ENCODE measurements around the gene CENPM. TPM values are rescaled to one million over a fixed set of nuclear protein-coding genes. Genes with fewer than 3 reads are reported as not detected.

CENPM gene
- total and polyA plus RNA-seq, 10 of the 15 experiments (the other 5 are each of a cell fraction or from before 2014, with no cell fraction given), result 36.7 to 212 (median 74.7) TPM

DNA sequence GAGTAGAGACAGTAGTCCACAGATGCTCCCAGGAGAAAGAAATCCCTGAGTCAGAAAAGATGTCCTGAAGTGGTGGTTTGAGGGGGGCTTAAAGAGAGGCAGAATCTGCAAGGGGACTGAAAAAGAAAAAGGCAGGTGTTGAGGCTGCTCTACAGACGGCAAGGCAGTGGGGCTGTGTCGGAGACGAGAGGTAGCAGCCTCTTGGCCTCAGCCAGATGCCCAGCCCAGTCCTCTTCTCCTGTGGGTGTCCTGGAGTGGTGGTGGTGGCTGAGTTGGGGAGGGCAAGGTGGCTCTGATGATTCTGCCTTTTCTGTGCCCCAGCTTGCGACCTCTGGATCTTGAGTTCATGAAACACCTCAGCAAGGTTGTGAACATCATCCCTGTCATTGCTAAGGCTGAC is 42.3 kb upstream of the CENPM start (continued):
- TF ChIP-seq SUZ12 (IDR thresholded peaks at IDR 0.05; ENCODE audit: unreplicated experiment), result no peak
- TF ChIP-seq NRF1 (conservative IDR thresholded peaks at IDR 0.05; ENCODE audit: low read depth, low read length), result no peak

DNA sequence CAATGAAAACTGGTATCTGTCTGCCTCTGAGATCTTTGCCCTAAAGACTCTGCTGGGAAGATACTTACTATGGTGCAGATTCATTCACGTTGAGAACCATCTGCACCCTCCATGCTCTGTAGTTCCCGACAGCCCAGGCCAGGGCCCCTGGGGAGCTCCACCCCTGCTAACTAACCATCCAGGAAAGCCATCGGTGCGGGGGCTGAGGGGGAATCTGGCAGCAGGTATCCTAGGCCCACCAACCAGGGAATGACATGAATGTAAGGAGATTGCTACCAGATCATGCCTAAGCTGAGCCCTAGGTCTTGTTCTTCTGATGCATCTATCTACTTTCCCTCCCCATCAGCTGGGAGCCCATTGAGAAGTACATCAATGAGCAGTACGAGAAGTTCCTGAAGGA is 40.3 kb upstream of the CENPM start:
- Histone ChIP-seq H3K79me2 (ENCODE audit: control insufficient read depth, insufficient read depth, low read length) (no peaks in the 10 kb centered on the region), H3K27me3 (replicated peaks in 1 of 2; ENCODE audit: control insufficient read depth in 2 of 2, insufficient read depth in 2 of 2, low read length in 1 of 2) (no peaks in the 10 kb centered on the region), H3K4me1 (ENCODE audit: control insufficient read depth, insufficient read depth, low read length) (no peaks in the 10 kb centered on the region), H3K36me3 (ENCODE audit: control insufficient read depth in 2 of 2, insufficient read depth in 2 of 2, low read length in 1 of 2) (no peaks in the 10 kb centered on the region), H3K4me3 (no peak overlapping the region), H3K9ac (ENCODE audit: control insufficient read depth, insufficient read depth, low read length) (no peak overlapping the region), H3K4me2 (ENCODE audit: control insufficient read depth, insufficient read depth) (no peak overlapping the region), H4K20me1 (ENCODE audit: control insufficient read depth, insufficient read depth) (no peaks in the 10 kb centered on the region), H3K9me3 (replicated peaks; ENCODE audit: control insufficient read depth, insufficient read depth, low read length) (no peaks in the 10 kb centered on the region), H3K27ac (ENCODE audit: control insufficient read depth, insufficient read depth) (no peak overlapping the region), H2AFZ (ENCODE audit: control insufficient read depth, low read depth, low read length) (no peak overlapping the region)
- ChIA-PET RAD21 (ENCODE audit: unreplicated experiment) (no interaction called here), POLR2A (no interaction called here), CTCF (interaction anchor here (1.0 kb wide), 1 partner anchor 124 kb away, joined by 3 read pairs; no protein-coding TSS in a partner anchor), SMC1A (ENCODE audit: uncharacterized antibody, unreplicated experiment) (interaction anchor here (0.6 kb wide), 1 partner anchor 118 kb away, joined by 4 read pairs; no protein-coding TSS in a partner anchor)
- ATAC-seq, result no peak
- no peak for FAIRE-seq
- intact Hi-C loops (cut with micrococcal nuclease; ENCODE audit: unreplicated experiment) (no loop called here), in situ Hi-C loops (cut with MboI) (no loop called here)
- DNase-seq (ENCODE audit: low read depth, low spot score), result no peak
- no TSS peak for BruUV-seq (replicated peaks)
- 73% methylated on average over 5 of the region's 5 CpGs for WGBS (ENCODE audit: insufficient coverage, insufficient replicate concordance, low lambda C conversion rate, missing lambda C conversion rate)
- TF ChIP-seq PML (IDR thresholded peaks at IDR 0.05; ENCODE audit: low read length) (no peak), RFX5 (IDR thresholded peaks at IDR 0.05; ENCODE audit: low read depth, low read length) (no peak), BACH1 (IDR thresholded peaks at IDR 0.05; ENCODE audit: borderline replicate concordance) (no peak), NBN (IDR thresholded peaks at IDR 0.05) (no peak), DPF2 (IDR thresholded peaks at IDR 0.05) (no peak), E2F8 (IDR thresholded peaks at IDR 0.05; ENCODE audit: low read depth, partially characterized antibody) (no peak), BCLAF1 (IDR thresholded peaks at IDR 0.05) (no peak), TARDBP (IDR thresholded peaks at IDR 0.05; ENCODE audit: borderline replicate concordance) (no peak), BMI1 (IDR thresholded peaks at IDR 0.05; ENCODE audit: borderline replicate concordance) (no peak), MEF2B (IDR thresholded peaks at IDR 0.05; ENCODE audit: partially characterized antibody, poor library complexity, severe bottlenecking) (no peak), ESRRA (IDR thresholded peaks at IDR 0.05; ENCODE audit: low read length) (no peak), E2F4 (IDR thresholded peaks at IDR 0.05; ENCODE audit: low read depth, low read length) (no peak)
- TF ChIP-seq, protein P1, sequence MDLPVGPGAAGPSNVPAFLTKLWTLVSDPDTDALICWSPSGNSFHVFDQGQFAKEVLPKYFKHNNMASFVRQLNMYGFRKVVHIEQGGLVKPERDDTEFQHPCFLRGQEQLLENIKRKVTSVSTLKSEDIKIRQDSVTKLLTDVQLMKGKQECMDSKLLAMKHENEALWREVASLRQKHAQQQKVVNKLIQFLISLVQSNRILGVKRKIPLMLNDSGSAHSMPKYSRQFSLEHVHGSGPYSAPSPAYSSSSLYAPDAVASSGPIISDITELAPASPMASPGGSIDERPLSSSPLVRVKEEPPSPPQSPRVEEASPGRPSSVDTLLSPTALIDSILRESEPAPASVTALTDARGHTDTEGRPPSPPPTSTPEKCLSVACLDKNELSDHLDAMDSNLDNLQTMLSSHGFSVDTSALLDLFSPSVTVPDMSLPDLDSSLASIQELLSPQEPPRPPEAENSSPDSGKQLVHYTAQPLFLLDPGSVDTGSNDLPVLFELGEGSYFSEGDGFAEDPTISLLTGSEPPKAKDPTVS (IDR thresholded peaks at IDR 0.05; ENCODE audit: low read depth, low read length), result no peak
- TF ChIP-seq, protein P2, sequence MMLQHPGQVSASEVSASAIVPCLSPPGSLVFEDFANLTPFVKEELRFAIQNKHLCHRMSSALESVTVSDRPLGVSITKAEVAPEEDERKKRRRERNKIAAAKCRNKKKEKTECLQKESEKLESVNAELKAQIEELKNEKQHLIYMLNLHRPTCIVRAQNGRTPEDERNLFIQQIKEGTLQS (IDR thresholded peaks at IDR 0.05; ENCODE audit: borderline replicate concordance, extremely low read depth, low read depth, low read length), result no peak

All from GM12878 (cell line).